GM18870 (cell line): ENCODE data around the gene TOP2A.

Experiments
- ATAC-seq: cut with Tn5 transposase; IDR thresholded peaks from one replicate; pipeline ENCODE4 v1.9.1; 2021; ENCODE audit warnings: moderate library complexity; ENCODE audit not compliant: unreplicated experiment

TOP2A gene, protein sequence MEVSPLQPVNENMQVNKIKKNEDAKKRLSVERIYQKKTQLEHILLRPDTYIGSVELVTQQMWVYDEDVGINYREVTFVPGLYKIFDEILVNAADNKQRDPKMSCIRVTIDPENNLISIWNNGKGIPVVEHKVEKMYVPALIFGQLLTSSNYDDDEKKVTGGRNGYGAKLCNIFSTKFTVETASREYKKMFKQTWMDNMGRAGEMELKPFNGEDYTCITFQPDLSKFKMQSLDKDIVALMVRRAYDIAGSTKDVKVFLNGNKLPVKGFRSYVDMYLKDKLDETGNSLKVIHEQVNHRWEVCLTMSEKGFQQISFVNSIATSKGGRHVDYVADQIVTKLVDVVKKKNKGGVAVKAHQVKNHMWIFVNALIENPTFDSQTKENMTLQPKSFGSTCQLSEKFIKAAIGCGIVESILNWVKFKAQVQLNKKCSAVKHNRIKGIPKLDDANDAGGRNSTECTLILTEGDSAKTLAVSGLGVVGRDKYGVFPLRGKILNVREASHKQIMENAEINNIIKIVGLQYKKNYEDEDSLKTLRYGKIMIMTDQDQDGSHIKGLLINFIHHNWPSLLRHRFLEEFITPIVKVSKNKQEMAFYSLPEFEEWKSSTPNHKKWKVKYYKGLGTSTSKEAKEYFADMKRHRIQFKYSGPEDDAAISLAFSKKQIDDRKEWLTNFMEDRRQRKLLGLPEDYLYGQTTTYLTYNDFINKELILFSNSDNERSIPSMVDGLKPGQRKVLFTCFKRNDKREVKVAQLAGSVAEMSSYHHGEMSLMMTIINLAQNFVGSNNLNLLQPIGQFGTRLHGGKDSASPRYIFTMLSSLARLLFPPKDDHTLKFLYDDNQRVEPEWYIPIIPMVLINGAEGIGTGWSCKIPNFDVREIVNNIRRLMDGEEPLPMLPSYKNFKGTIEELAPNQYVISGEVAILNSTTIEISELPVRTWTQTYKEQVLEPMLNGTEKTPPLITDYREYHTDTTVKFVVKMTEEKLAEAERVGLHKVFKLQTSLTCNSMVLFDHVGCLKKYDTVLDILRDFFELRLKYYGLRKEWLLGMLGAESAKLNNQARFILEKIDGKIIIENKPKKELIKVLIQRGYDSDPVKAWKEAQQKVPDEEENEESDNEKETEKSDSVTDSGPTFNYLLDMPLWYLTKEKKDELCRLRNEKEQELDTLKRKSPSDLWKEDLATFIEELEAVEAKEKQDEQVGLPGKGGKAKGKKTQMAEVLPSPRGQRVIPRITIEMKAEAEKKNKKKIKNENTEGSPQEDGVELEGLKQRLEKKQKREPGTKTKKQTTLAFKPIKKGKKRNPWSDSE (N-terminal part only)

DNA sequence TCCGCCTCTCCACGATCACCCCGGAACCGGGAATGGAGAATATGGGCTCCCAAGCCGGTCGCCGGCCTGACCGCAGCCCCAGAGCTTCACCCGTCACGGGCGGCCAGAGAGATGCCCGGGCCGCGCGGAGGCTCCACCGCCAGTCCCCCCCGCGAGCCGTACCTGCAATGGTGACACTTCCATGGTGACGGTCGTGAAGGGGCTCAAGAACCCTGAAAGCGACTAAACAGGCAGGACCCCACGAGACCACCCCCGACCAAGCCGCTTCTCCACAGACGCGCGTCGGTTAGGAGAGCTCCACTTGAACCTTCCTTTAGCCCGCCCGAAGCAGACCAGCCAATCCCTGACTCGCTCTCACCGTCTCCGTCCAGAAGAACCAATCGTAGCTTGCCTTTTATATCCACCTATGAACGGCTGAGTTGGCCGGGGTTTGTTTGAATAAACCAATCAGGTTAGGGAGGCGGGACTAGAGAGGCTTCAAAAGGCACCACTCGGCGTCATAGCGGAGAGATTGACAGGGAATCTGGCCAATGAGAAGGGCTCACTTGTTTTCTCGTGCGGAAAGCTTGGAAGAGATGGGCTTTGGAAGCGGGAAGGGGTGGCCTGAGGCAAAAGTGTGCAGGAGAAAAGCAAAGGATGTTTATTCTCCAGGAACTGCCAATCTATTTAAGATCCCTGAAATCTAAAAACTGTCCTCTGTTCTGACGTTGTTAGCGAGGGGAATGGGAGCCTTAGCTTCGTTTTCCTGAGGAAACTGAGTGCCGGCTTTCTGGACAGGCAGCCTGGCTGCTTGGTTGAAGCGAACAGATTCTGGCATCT, at the start of gene TOP2A:
TSS of gene TOP2A (minus strand) at position 288 of the 819 bp plus-strand sequence. CDS start at position 183, 105 bp downstream.
- ATAC-seq = peak; percentile 94

DNA sequence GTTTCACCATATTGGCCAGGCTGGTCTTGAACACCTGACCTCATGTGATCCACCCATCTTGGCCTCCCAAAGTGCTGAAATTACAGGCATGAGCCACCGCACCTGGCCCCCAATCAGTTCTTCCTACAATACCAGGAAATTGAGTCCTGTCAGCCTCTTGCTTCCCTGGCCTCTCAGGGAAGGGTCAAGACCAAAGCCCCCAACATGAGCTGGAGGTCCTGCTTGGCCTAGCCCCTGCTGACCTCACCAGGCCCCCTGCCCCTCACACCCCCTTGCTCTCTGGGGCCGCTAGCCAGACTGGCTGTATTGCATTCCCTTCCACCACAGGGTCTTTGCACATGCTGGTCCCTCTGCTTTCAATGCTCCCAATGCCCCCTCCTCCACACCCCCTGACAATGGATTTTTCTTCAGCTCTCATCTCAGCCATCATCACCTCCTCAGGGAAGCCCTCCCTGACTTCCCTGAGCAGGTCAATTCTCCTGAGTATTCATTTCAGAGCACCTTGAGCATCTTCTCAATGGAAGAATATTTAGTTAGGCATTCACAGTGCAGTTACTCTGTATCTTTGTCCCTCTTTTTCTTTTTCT, 49.7 kb upstream of the TOP2A start:
- no peak for ATAC-seq

DNA sequence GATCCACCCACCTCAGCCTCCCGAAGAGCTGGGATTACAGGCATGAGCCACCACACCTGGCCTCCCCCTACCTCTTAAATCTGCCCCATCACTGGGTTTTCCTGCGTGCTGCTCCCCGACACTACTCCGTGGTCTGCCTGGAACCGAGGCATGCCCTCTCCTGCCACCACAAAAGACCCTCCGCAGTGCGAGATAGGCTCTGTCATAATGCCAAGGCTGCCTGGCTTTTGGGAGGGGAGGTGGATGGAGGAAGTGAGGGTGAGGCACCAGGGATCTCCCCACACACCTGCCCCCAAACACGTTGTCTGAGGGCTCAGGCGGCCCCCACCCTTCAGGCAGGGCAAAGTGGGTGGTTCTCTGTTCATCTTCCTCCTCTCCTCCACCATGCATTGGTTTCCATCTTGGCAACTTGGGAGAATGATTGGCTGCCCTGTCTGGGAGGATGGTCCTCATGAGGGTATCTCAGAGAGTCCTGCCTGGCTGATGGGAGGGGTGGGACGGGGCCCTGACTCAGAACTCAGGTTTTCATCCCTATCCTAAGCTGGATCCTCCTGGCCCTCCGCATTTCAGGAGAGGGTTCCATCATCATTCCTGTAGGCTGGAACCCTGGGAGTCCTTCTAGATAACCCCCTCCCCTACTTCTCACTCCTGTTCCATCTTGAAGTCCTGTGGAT, 48.7 kb upstream of the TOP2A start:
- no peak for ATAC-seq

DNA sequence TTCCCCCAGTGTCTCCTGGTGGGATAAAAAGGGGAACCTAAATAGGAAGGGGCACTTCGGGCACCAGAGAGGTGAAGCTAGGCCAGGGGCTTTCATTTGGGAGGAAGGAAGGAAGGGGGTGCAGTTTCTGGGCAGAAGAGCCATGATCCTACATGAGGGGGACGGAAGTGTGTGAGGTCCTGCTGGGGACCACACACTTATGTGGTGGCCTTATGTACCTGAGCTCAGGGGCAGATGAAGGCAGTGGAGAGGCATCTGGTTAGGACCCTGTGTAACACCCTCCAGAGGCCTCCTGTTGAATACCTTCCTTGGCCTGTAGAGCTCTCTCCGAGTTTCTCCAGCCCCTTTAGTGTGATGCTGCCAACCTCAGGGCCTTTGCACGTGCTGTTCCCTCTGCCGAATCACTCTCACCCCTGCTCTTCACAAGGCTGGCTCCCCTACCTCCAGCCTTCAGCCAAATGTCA, 46.7 kb upstream of the TOP2A start:
- no peak for ATAC-seq

DNA sequence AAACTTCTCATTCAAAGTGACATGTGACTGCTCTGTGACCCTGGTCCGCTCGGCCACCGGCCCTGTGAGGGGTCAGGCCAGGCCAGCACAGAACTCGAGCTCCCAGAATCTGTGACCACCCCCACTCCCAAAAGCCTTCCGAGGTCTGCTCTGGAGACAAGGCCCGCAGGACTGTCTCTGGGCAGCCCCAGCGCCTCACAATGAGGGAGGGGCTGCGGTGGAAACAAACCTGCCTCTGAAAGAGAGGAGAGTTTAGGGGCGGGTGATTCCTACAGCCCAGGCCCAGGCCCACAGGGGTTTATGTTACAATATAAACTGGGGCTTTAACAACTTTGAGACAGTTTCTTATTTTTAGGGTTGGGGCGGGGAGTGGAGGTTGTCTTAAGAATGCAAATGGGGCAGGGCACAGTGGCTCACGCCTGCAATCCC, 45.4 kb upstream of the TOP2A start:
- no peak for ATAC-seq

DNA sequence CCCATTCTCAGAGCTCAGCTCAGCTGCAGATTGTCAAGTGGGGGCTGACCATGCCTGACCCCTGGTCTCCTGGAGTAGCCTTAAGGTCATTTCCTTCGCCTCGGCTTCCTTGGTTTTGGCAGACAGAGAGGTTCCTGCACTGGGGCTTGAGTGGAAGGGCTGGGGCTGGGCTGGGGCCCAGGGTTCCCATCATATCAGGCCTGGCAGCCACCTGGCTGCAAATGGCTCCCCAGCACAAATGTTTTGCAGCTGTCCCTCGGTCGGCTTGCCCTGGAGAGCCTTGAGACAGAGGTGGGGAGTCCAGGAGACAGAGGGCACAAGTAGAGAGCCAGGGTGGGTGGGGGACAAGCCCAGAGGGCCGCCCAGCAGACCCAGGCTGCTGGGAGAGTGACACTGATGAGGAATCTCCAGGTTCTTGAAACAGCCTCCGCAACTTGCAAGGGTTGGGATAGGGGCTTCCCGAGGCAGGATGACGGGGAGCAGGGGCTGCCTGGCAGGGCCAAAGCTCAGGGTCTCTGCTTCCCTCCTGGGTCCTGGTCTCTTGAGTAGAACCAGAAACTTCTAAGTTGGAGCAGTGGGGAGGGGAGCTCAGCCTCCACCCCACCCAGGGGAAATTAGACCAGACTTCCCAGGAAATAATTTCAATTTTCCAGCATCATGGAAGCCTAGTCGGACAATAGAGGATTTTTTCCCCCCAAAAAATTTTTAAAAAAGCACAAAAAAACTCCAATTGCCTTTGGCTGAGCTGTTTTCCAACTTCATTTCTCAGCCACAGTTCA, 44.8 kb upstream of the TOP2A start:
- no peak for ATAC-seq

DNA sequence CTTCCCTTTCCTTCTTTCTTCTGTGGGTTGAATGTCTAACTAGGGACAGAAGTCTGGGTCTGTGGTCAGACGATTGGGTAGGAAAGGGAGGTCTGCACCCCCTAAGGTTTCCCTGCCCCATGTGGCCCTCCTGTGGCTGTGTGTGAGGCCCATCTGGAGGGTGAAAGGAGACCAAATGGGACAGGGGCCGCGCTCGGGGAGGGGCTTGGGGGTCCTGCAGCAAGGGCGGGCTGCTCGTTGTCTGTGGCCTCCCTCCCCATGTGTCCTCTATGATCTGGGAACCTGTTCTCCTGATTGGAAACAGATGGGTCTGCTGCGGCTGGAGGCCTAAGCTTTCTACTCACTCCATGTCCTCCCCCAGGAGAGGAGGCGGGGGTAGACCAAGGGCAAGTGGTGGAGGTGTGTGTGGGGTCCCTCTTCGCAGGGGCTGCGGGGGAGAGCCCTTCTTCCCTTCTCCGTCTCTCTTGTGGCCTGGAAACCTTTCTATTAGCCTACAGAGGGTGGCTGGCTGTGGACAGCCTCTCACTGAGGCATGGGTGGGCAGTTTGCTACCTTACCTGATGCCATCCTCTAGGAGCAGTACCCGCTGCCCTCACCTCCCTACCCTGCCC, 44.1 kb upstream of the TOP2A start:
- no peak for ATAC-seq

DNA sequence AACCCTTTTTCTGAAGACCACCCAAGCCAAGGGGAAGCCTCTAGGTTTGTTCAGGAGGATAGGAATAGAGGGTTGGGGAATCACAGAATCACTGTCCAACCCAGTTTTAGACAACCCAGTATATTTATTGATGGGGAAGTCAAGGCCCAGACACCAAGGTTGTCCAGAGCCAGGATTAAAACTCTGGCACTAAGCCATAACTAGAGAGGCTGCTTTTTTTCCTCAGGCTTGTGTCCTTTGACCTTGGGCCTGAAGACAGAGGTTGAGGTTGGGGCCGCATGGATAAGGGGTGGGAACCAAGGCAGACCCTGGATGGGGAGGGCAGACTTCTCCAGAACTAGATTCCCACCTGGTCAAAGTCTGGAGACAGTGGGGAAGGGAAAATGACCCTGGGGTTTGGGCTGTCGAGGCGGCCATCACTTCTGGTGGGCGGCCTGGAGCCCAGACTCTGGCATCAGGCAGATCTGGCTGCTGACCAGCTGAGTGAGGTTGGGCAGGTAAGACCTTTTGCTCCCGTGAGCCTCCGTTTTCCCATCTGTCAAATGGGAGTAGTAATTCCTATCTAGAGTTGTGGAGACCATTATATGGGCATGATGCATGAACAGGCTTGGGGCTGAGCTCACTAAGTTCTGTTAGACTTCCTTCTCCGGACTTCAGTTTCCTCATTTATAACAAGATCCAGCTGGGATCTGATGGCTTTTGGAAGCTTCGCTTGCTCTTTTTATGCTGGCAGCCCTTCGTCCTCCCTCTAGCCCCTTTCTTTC, 43.5 kb upstream of the TOP2A start:
- ATAC-seq = no peak

DNA sequence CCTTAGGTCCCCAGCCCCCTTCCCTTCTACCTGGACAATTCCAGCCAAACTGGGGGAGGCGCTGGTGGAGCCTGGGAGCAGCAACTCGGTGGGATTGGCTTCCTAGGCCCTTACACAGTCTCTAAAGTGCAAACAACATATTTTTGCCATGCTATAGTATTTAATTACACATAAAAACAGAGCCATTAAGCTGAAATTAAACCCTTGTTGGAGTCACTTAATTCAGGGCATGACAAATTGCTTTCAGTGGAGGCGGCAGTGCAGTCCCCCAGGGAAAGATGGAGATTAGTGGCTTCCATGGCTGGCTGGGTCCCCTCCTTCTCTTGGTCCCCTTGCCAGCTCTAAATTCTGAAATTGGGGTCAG, 42.9 kb upstream of the TOP2A start:
- ATAC-seq = no peak

DNA sequence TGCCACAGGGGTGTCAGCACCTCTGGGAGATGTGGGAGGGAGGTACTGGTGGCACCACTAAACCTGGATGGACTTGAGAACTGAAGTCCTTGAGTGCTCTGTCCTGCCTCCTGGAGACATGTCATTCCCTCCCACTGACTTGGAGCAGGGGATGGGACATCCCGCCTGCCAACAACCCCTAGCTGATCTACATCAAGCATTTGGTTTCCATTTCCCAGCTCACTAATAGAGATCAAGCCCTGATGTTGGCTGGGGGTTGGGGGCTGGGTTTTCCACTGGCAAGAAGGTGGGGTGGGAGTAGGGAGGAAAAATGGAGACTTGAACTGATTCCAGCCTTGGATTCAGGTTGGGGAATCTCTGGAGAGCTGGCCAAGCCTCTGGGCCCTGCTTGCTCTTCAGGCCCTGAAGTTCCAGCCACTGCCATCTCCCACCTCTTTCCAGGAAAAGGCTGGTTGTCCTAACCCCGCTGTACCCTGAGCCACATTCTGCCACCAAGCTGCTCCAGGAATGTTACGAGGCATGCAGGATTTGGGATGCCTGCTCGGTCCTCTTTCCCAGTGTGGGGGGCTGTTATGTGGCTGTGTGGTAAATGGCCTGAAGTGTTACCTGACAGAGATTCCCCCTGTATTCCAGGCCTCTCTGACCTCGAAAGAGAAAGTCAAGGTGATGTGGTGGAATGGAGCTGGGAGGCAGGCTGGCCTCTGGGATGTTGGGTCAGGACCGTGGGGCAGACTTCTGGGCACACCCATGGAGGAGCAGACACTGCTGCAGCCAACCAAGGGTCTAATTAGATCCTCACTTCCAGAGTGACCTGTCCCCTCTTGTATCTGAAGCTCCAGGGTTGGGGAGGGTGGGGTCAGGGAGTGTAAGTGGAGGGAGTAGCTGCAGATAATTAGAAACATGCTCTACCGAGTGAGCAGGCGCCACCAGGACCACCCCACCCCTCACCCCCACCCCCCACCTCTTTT, 42.2 kb upstream of the TOP2A start:
- no peak for ATAC-seq

DNA sequence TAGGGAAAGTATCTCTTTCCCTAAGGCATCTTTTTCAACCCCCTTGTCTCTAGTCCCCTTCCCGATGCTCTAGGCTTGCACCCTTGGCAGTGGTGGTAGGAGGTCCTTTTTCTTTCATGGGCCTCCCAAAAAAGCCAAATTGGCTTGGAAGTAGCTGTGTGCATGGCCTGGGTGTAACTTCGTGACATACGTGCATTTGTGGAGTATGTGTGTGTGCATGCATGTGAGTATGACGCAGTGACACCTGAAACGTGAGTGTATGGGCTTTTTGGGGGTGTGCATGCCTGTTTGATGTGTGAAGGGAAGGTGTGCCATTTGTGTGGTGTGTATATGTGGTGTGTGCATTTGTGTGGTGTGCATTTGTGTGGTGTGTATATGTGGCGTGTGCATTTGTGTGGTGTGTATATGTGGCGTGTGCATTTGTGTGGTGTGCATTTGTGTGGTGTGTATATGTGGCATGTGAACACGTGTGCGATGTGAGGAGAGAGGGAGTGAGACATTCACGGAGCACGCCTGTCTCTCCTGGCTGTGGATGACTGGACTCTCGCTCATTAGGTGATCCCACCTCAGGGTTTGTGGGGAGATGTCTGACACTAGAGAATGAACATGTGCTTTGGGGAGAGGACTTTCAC, 41.3 kb upstream of the TOP2A start:
- no peak for ATAC-seq

DNA sequence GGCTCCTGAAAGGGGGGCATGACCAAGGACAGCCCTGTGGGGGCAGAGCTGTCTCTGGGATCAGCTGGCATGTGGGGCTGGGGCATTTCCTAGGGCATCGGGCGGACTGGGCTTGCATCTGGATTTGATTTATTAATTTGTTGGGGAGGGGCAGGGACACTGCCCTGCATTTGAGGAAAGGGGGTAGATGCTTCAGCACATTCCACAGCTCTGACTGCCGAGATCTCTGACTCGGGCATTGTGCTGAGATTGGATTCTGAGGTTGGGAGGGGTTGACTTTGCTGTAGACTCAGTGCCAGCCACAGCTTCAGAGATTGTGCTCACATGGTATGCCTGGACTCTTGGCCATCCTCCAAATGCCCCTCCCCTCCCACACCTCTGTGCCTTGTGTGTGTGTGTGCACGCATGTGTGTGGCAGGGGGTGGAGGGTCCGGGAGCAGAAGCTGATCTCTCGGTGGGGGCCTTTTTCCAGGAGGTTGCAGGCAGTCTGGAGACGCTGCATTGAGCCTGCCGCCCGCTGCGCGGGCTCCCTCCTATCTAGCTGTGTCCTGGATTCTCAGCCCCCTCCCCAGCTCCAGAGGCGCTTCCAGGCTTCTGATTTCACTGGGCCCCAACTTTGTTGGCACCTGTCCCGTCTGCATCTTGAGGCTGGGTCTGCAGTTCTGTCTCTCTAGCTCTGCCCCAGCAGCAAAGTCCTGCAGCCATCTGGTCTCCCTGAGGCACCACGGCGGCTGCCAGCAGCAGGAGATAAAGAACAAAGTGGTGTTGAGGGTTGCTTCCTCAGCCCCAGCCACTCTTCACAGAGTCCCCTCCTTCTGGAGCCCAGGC, 40.5 kb upstream of the TOP2A start:
- ATAC-seq = no peak

DNA sequence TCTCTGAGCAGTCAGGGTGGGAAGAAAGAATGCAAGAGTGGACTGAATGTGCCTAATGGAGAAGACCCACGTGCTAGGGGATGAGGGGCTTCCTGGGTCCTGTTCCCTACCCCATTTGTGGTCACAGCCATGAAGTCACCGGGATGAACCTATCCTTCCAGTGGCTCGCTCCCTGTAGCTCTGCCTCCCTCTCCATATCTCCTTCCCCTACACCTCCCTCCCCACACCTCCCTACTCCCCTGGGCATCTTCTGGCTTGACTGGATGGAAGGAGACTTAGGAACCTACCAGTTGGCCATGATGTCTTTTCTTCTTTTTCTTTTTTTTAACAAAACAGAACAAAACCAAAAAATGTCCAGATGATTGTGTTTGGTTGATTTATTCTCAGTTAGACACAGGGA, 39.7 kb upstream of the TOP2A start:
- no peak for ATAC-seq

DNA sequence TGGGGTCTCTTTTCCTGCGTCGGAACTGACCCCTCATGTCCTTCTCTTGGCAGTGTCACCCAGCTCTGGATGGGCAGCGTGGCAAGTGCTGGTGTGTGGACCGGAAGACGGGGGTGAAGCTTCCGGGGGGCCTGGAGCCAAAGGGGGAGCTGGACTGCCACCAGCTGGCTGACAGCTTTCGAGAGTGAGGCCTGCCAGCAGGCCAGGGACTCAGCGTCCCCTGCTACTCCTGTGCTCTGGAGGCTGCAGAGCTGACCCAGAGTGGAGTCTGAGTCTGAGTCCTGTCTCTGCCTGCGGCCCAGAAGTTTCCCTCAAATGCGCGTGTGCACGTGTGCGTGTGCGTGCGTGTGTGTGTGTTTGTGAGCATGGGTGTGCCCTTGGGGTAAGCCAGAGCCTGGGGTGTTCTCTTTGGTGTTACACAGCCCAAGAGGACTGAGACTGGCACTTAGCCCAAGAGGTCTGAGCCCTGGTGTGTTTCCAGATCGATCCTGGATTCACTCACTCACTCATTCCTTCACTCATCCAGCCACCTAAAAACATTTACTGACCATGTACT, 38.8 kb upstream of the TOP2A start:
- ATAC-seq = no peak

DNA sequence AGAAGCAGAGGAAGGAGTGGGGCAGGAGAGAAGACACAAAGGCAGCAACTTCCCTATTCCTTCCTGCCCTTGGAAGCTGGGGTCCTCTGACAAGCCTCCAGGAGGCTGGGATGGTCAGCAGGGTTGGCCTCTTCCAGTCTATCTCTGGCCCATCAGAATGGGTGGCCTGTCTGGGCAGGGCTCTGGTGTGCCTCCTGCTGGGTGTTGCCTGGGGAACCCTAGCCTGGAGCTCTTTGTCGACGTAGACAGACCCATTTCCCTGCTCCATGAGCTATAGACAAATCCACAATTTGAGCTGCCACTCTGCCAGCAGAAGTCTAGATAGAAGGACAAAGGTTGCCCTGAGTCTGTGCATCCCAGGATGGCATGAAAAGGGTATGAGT, 36.9 kb upstream of the TOP2A start:
- ATAC-seq = no peak
